ENCODE measurements around the gene LUM.

Gene LUM, protein sequence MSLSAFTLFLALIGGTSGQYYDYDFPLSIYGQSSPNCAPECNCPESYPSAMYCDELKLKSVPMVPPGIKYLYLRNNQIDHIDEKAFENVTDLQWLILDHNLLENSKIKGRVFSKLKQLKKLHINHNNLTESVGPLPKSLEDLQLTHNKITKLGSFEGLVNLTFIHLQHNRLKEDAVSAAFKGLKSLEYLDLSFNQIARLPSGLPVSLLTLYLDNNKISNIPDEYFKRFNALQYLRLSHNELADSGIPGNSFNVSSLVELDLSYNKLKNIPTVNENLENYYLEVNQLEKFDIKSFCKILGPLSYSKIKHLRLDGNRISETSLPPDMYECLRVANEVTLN

DNA sequence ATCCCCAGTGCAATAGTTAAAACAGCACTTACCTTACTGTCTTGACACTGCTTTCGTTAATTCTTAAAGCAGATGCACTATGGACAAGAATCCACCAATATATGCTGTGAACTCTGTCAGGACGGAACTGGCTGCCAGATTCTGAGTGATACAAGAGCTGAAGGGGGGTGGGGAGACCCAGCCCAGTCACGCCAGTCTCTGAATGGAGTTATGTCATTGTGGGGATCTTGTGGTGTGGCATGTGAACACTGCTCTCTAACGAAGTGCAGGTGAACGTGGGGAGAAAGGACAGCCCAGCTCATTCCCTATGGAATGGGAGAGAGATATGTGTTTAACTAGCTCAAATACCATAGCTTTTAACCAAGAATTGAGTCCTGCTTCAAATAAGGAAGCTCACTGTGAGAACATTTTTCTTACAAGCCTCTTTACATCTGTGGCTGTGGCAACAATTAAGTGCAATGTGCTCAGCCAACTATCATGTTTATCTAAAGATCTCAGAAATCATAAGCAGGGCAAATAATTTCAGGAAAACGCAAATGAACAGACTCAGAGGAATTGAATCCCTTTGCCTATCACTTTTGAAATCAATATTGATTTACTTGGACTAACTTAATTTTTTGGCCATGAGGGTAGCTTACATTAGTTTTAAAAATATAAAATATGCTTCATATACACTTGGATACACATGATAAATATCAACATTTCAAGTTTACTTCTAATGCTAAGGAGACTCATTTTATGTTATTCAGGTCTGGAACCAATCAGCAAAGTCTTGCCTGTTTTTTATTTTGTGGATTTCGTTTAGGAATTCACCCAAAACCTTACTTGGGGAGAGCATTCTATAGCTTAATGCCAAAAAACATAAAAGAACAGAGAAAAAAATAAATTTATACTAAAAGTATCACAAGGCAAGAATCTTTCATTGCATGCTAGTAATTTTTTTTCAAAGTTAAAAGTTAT, at the start of gene LUM:
Gene LUM, minus strand, starts transcription at position 129 of the 960 bp plus-strand sequence. CDS start 2,515 bp downstream, outside the sequence.
- no peak within 1 kb of the TSS for H3K4me3 Mint-ChIP-seq
- H3K27ac Mint-ChIP-seq = no peak within 1 kb of the TSS
- no peaks in the 10 kb centered on the region for H3K4me1 Mint-ChIP-seq
- DNase-seq (ENCODE audit: low spot score in 2 of 2) (no peak), ATAC-seq (no peak)
- no peaks in the 10 kb centered on the region for H3K9me3 Mint-ChIP-seq
- no peaks in the 10 kb centered on the region for H3K36me3 Mint-ChIP-seq

DNA sequence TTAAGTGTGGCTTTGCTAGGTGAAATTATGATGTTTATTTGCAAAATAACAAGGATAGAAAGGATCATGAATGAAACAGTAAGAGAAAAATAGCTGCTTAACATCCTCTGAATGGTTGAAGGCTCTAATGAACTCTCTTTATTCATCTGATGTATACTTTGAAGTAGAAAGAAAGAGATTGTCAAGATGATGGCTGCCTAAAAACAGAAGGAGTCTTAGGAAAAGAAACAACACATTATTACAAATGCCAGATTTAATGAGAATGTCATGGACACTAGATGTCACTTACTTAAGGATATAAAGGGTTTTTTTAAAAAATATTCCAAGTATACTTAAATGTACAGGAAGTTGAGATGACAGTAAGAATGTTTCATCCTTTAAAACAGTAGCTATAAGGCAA, 49.7 kb upstream of the LUM start:
- Mint-ChIP-seq H3K9me3 (no peaks in the 10 kb centered on the region), H3K4me3 (no peak overlapping the region), H3K27ac (no peak overlapping the region), H3K36me3 (no peaks in the 10 kb centered on the region), H3K4me1 (no peaks in the 10 kb centered on the region)
- no peak for ATAC-seq
- DNase-seq (ENCODE audit: low spot score in 2 of 2) = no peak

DNA sequence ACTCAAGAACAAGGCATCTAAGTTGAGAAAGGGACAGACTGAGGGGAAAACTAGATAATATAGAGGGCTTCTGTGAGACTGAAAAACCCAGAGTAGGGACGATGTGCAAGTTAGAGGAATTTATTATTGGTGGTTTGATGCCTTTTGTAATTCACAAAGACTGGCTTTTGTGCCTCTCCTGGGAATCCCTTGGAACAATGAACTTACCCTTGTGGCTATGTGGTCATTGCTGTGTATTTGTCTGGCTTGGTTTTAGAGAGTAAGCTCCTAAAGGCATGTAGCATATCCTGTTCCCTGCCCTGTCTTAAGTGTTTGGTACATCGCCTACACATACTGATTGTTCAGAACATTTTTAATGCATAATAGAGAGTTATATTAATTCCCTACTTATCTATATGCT, 44.7 kb upstream of the LUM start:
- H3K36me3 Mint-ChIP-seq = no peaks in the 10 kb centered on the region
- H3K4me3 Mint-ChIP-seq = no peak overlapping the region
- no peaks in the 10 kb centered on the region for H3K4me1 Mint-ChIP-seq
- no peaks in the 10 kb centered on the region for H3K9me3 Mint-ChIP-seq
- ATAC-seq = peak; percentile 21
- no peak overlapping the region for H3K27ac Mint-ChIP-seq
- no peak for DNase-seq (ENCODE audit: low spot score in 2 of 2)

DNA sequence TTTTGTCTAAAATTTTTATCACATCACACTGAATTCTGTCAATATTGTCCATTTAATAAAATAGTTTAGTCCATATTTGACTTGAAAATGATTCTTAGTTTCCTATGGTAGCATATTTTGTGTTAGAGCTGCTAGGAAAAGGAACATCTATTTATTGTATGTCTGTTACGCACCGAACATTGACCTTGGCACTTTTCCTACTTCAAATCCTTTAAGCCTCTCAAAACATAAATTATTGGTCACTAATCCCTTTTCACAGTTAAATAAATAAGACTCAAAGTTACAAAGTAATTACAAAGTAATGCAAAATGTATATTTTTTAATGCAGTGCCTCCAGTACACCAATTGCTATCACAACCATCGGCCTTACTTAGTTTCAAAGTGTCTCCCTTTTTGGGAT, 42.8 kb upstream of the LUM start:
- DNase-seq (ENCODE audit: low spot score in 2 of 2) (no peak), ATAC-seq (no peak)
- H3K9me3 Mint-ChIP-seq = no peaks in the 10 kb centered on the region
- no peak overlapping the region for H3K27ac Mint-ChIP-seq
- H3K36me3 Mint-ChIP-seq = no peaks in the 10 kb centered on the region
- no peak overlapping the region for H3K4me3 Mint-ChIP-seq
- H3K4me1 Mint-ChIP-seq = no peaks in the 10 kb centered on the region

DNA sequence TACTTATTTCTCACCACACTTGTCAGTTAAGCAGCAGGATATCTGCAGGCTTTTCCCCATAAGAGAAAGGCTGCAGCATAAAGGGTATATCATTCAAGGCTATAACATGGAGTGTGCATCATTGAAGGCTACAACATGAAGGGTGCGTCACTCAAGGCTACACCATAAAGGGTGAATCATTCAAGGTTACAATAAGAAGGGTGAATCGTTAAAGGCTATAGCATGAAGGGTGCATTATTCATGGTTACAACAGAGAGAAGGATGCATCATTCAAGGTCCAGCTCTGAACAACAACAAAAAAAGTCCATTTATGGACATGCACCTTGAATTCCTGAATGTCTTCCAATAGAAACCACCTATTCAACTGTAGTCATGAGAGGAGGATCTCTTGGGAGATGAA, 32.8 kb upstream of the LUM start:
- Mint-ChIP-seq H3K4me1 (no peaks in the 10 kb centered on the region), H3K9me3 (no peaks in the 10 kb centered on the region), H3K4me3 (no peak overlapping the region), H3K36me3 (no peaks in the 10 kb centered on the region), H3K27ac (no peak overlapping the region)
- no peak for DNase-seq (ENCODE audit: low spot score in 2 of 2)
- peak; percentile 51 for ATAC-seq

DNA sequence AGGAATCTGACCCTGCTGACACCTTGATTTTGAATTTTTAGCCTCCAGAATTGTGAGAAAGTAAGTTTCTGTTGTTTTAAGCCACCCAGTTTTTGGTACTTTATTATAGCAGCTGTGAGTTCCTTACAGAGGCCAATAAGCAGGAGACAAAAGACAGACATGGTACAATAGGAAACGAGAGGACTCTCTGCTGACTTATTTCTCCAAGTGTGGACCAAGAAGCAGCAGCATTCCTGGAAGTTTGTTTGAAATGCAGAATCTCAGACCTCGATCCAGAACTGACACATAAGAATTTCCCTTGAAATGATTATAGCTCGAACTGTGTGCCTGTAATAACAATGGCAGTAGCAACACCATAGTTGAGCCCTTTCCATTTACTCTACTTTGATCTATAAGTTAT, 31.9 kb upstream of the LUM start:
- no peak overlapping the region for H3K27ac Mint-ChIP-seq
- no peak for ATAC-seq
- H3K4me3 Mint-ChIP-seq = no peak overlapping the region
- H3K4me1 Mint-ChIP-seq = no peaks in the 10 kb centered on the region
- no peaks in the 10 kb centered on the region for H3K9me3 Mint-ChIP-seq
- DNase-seq (ENCODE audit: low spot score in 2 of 2) = no peak
- H3K36me3 Mint-ChIP-seq = no peaks in the 10 kb centered on the region

DNA sequence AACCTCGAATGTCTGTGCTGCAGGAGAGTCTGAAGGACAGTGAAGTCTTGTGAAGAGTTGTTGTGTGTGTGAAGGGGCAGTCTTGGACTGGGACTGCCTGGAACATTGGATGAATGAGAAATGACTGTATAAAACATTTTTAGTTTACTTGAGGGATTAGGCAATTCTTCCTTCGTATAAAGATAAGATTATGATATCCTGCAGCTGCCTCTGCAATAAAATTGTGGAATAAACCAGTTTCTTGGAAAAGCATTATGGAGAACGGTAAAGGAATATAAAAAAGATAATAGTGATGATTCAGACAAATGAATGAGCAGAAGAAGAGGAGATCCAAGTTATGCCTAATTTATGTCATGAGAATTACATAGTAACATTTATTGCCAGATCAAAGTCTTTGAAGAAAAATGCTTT, 30.9 kb upstream of the LUM start:
- no peak for ATAC-seq
- DNase-seq (ENCODE audit: low spot score in 2 of 2) = no peak
- Mint-ChIP-seq H3K9me3 (no peaks in the 10 kb centered on the region), H3K36me3 (no peaks in the 10 kb centered on the region), H3K4me3 (no peak overlapping the region), H3K27ac (no peak overlapping the region), H3K4me1 (no peaks in the 10 kb centered on the region)

DNA sequence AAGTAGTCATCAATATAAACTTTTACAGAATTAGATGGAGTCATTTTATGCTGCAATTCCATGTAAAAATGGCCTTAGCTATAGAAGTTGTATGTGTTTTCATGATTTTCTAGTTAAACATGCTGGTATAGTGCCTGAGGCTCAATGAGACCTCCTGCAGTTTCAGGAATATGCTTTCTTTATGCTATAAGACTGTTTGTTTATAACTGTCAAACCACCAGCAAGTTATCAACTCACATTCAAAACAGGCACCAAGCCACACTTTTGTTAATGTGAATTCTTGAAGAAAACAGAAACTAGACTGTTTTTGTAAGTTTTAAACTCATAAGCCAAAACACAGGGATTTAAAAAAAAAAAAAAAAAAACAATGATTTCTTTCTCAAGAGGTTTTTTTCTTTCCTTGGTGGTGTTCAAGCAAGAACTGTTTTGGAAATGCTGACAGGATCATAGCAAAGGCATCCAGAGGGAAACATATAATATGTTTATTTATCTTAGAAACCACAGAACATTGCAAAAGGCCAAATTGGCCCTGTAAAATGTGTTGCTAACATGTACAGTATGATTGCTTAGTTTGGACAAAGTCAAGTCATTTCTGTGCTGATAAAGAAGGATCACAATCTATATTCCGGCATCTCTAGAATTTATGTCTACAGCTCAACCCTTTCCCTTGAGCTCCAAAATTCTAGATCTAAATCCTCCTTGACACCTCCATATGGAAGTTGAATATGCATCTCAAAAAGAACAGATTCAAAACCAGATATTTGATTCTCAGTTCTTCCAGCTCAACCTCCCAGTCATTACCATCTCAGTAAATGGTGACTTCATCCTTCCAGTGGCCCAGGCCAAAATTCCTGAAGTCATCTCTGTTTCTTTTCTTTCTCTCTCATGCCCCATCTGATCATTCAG, 29.0 kb upstream of the LUM start:
- Mint-ChIP-seq H3K4me1 (no peaks in the 10 kb centered on the region), H3K27ac (no peak overlapping the region), H3K36me3 (no peaks in the 10 kb centered on the region), H3K9me3 (peaks cover 1% of the 10 kb centered on the region), H3K4me3 (no peak overlapping the region)
- DNase-seq (ENCODE audit: low spot score in 2 of 2) (no peak), ATAC-seq (no peak)

DNA sequence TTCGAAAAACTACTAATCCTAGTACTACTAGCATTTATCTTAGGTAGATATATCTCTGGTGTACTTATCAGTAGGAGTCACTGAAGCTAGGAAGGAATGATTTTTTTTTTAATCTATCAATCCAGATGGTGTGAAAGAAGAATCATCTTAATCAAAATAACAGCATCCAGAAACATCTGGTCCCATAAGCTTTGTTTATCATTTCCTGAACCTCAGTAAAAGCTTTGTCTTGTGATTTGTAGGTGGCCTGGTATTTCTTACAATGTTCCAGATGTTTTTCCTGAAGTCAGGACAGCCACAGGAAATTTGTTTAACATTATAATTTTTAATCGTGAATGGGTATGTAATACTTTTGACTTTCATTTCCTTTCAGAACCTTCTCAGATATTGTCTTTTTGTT, 28.0 kb upstream of the LUM start:
- Mint-ChIP-seq H3K4me1 (no peaks in the 10 kb centered on the region), H3K4me3 (no peak overlapping the region), H3K36me3 (no peaks in the 10 kb centered on the region), H3K9me3 (peaks cover 3% of the 10 kb centered on the region), H3K27ac (no peak overlapping the region)
- DNase-seq (ENCODE audit: low spot score in 2 of 2) (no peak), ATAC-seq (no peak)

DNA sequence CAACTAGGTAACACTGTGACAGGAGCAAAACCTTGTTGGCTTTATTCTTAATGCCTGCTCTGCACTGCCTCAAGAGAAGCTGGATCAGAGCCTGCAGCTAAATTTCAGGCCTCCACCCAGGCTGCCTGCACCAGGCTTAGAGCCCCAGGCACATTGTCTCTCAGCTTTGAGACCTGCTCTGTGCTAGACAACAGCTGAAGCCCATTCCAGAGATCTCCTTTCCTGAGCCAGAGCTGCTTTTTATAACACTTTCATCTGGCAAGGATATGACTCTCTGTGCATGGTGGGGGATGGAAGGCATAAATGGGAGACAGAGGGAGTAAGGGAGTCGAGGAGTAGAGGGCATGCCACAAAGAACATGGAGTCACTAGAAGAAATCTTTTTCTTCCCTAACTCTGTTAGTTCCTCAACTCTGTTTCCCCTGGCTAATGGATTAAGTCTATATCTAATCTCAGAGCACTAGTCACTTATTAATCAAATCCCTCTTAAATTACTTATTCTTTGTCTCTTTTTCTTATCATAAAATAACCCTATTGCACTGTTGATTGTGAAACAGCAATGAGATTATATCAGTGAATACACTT, 27.1 kb upstream of the LUM start:
- ATAC-seq (no peak), DNase-seq (ENCODE audit: low spot score in 2 of 2) (no peak)
- no peaks in the 10 kb centered on the region for H3K4me1 Mint-ChIP-seq
- H3K27ac Mint-ChIP-seq = no peak overlapping the region
- H3K36me3 Mint-ChIP-seq = no peaks in the 10 kb centered on the region
- H3K4me3 Mint-ChIP-seq = no peak overlapping the region
- H3K9me3 Mint-ChIP-seq = peaks cover 3% of the 10 kb centered on the region

DNA sequence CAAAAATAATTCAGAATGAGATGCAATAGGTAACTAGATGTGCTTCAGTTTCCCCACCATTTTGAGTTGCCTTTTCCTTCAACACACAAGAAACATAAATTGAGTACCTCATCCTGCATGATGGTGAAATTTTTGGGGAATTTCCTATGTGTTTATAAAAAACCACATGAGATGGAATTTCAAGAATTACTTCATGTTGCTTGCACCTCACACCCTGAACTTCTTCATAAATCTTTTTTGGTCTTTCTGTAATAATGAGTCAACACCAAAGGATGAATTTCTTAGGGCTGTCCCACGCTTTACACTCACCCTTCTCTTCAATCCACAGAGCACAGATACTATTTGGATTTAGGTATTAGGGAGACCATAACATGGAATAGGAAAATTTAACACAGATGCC, 22.6 kb upstream of the LUM start:
- DNase-seq (ENCODE audit: low spot score in 2 of 2) = no peak
- peaks cover 8% of the 10 kb centered on the region for H3K9me3 Mint-ChIP-seq

DNA sequence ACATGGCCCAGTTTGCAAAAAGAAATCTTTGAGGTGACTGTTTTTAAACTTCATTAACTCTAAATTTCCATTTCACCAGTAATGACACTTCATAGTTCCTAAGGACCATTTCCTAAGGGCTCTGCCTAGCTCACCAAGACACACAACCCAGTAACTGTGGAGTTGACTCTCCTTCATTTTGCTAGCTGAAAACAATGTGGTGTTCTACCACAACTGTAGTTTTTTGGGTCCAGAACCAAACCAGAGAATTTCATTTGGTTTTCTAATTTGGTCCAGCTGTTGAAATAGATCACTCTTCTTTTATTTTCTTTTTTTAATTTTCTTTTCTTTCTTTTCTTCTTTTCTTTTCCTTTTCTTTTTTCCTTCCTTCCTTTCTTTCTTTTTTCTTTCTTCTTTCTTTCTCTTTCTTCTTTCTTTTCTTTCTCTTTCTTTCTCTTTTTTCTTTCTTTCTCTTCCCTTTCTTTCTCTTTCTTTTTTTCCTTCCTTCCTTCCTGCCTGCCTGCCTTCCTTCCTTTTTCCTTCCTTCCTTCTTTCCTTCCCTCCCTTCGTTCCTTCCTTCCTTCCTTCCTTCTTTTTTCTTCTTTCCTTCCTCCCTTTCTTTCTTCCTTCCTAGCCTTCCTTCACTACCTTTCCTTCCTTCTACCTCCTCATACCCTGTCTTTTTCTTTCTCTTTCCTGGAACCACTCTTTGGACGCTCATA, 18.5 kb upstream of the LUM start:
- Mint-ChIP-seq H3K4me3 (no peak overlapping the region), H3K36me3 (no peaks in the 10 kb centered on the region), H3K9me3 (peaks cover 5% of the 10 kb centered on the region), H3K4me1 (no peaks in the 10 kb centered on the region), H3K27ac (no peak overlapping the region)
- DNase-seq (ENCODE audit: low spot score in 2 of 2) (no peak), ATAC-seq (no peak)

More for the DNA sequence above, 22.6 kb upstream of the LUM start:
- H3K27ac Mint-ChIP-seq = no peak overlapping the region
- H3K4me3 Mint-ChIP-seq = no peak overlapping the region
- no peak for ATAC-seq
- no peaks in the 10 kb centered on the region for H3K36me3 Mint-ChIP-seq
- H3K4me1 Mint-ChIP-seq = no peaks in the 10 kb centered on the region

DNA sequence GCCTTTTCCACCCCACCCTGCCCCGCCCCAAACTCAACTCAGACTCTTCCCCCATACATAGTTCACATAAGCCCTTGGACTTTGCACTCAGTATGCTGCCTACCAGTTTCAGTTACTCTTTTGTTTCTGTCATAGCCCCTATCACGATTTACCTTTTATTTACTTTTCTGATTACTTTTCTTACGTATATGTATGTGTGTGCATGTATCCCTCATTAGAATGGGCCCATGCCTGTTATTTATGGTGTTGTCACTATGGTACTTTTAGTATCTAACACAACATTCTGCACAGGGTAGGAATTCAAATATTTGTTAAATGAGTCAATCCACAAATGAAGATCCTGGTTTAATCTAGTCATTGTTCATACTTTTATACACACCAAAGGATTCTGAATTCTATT, 16.5 kb upstream of the LUM start:
- no peak for ATAC-seq
- Mint-ChIP-seq H3K4me3 (no peak overlapping the region), H3K9me3 (peaks cover 5% of the 10 kb centered on the region), H3K27ac (no peak overlapping the region), H3K36me3 (no peaks in the 10 kb centered on the region), H3K4me1 (no peaks in the 10 kb centered on the region)
- no peak for DNase-seq (ENCODE audit: low spot score in 2 of 2)

DNA sequence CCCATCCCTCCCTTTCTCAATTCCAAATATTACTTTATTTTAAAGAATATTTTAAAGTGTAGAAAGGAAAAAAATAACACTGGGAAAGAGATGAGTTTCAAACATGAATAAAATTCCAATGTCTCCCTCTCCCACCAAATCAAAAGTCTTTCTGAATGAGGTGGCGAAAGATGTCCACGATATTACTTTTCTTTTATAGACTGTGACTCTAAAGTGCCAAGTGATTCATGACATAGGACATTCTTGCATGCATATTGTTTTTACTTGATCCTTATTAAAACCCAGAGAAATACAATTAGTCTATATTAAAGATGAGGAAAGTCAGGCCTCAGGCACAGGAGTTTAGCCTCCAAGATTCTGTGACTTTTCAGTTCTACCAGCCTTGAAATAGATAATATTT, 16.0 kb upstream of the LUM start:
- H3K9me3 Mint-ChIP-seq = peaks cover 5% of the 10 kb centered on the region
- DNase-seq (ENCODE audit: low spot score in 2 of 2) = no peak
- ATAC-seq = no peak
- H3K4me3 Mint-ChIP-seq = no peak overlapping the region
- H3K36me3 Mint-ChIP-seq = no peaks in the 10 kb centered on the region
- no peak overlapping the region for H3K27ac Mint-ChIP-seq
- no peaks in the 10 kb centered on the region for H3K4me1 Mint-ChIP-seq
